GM12892 (cell line): ENCODE results near the gene CDKAL1.

Experiments used
- POLR2A ChIP-seq: IDR thresholded peaks from 2 replicates; pipeline ENCODE4 v1.6.1; 2011; ENCODE audit warnings: low read depth, low read length, control low read depth
- POLR2AphosphoS5 ChIP-seq: IDR thresholded peaks from 2 replicates; pipeline ENCODE4 v1.6.1; 2011; ENCODE audit warnings: low read depth, low read length, control low read depth
- TAF1 ChIP-seq: IDR thresholded peaks from 2 replicates; pipeline ENCODE4 v1.6.1; 2011; ENCODE audit warnings: low read depth, mild to moderate bottlenecking, control low read depth, low read length, borderline replicate concordance

GRCh38 chr6:20665290-20665689 lies 131.0 kb downstream of the CDKAL1 start:
- TF ChIP-seq POLR2A (no peak), POLR2AphosphoS5 (no peak), TAF1 (no peak)
